Activated naive CD4-positive, alpha-beta T cell treated with Interleukin-2 at 50 U/mL for 16 hours (primary cell): ENCODE data around the gene RAD51B.

ENCODE experiments used
- DNase-seq: peaks from one replicate; pipeline ENCODE4 v3.0.0-alpha.2; 2020

RAD51B gene

GRCh38 chr14:68727315-68728047, 907.9 kb downstream of the RAD51B start:
- DNase-seq = no peak

GRCh38 chr14:68728342-68729106, 908.9 kb downstream of the RAD51B start:
- DNase-seq = no peak

DNA sequence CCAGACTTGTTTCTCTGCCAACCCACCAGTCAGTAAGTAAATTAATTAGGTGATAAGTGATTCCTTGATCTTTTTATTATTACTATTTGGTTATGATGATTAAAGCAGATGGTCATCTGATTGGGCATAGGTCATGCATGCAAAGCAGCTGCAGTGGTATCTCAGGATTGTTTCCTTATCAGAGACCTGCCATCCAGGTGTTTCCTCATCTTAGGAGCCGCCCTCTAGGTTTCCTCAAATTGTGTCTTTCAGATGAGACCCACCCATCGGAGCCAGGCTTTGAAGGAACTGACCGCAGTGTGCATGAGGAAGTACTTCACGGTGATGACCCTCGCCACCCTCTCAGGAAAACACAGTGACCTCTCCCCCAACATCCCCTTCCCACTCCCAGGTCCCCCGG, 910.0 kb downstream of the RAD51B start:
- DNase-seq = no peak

DNA sequence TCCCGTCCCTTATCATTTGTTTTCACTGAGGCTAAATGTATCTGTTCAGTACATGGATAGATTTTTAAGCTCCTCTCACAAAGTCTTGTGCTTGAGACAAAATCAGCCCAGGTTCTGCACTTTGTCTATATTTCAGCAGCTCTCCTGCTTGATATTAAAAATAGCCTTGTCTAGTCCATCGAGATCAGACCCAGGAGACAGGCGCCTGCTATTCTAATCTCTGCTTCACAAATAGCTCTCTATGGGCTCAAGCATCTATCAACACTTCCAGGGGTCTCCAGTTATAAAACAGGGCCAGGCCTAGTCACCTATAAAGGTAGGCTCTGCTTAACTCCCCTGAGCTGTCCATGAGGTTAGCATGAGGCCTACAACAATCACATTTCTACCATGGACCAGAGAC, 910.8 kb downstream of the RAD51B start:
- no peak for DNase-seq

- no peak for DNase-seq
Measured at GRCh38 chr14:68730811-68731425, 911.3 kb downstream of the RAD51B start.

- peak; percentile 16 for DNase-seq
Measured at GRCh38 chr14:68733086-68733914, 913.7 kb downstream of the RAD51B start.

DNA sequence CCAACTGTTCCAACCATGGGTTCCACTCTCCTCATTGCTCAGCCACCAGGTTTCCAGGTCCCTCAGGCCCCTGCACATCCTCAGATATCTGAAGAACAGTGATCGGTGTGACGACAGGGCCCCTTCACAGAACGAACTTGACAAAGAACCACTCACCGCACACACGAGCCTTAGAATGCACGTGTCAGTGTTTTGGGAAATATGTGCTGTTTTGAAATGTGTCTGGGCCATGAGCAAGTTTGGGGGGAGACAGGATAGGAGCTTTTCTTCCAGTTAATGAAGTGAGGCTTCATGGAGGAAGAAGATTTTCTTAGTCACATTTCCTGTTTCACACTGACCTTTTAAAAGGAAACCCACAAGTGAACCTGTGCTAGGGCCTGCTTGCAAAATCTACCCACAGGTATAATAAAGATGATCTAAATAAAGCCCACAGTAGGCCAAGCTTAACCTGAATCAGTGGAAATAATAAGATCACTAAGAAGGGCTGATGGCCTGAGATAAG, 914.7 kb downstream of the RAD51B start:
- peak; percentile 50 for DNase-seq

- no peak for DNase-seq
Measured at GRCh38 chr14:68735856-68736255, 916.3 kb downstream of the RAD51B start.

GRCh38 chr14:68736471-68736871, 916.9 kb downstream of the RAD51B start:
- no peak for DNase-seq

DNA sequence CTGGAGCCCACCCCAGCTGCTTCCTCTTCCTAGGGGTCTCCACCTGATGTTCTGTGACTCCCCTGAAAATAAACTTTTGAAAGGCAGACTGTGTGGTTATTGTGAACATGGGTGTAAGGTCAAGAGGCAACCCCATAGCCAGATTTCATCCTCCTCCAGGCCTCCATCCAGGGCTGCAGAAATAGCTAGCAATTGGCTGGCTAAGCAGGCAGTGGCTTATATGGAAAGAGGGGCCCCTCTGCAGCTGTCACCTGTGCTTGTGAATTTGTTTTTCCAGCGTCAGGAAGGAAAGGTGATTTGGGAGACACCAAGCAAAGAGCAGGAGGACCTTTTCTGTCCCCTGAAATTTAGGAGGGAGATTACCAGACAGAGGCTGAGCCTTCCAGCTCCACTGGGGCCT, 917.5 kb downstream of the RAD51B start:
- DNase-seq = no peak

GRCh38 chr14:68738559-68738958, 919.0 kb downstream of the RAD51B start:
- DNase-seq = no peak

DNA sequence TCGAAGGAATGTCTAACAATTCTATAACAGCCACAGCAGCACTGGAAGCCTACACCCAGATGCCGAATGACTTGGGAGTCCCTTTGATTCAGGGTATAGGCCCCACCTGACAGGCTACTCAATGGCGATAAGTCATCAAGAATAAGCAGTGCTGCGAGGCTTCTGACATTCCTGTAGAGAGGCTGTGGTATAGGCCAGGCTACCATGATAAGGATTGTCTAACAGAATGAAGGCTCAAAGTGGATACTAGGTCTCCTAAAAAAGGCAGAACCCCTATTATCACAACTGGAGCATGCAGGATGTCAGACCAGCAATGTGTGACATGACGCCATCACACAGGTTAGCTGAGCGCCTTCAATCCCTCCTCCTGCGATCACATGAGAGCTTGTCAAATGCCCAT, 920.1 kb downstream of the RAD51B start:
- no peak for DNase-seq

GRCh38 chr14:68740788-68741476, 921.4 kb downstream of the RAD51B start:
- no peak for DNase-seq

DNA sequence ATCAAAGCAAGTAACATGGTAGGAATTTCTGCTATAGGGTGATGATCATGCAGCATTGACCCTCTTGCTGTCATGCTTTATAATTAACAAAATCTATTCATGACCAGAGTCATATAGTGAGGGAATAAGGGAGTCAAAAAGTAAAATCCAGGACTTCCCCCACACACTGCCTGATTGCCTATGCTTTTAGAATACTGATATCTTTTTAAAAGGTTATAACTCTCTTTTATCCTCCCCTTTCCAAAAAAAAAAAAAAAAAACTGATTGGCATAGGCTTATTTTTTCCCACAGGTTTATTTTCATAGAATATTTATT, 921.9 kb downstream of the RAD51B start:
- DNase-seq = no peak

DNA sequence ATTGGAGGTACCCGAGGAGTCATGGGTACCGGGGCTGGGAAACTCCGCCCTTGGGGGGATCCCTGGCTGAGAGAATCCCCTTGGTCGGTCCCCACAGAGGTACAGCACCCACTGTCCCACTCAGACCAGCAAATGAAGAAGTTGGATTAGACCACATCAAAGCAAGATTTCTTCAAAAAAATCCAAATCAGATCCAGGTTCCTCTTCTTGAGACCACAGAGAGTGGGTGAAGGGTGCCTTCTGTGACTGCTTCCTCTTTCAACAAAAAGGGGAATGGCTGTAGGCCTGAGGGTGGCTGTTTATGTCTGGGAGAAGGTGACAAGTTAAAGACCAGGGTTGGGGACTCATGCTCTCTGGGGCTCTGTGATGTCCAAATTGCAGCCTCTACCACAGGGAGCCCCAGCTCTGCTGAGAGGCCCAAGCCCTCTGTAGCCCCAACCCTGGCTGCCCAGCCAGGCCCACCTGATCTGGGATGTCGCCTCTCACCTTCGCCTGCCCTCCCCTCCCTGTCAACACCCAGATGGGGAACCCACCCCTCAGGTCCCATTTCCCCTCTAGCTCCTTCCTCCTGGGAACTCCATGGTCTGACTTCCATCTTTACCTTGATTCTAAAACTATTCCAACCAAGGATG, 922.4 kb downstream of the RAD51B start:
- DNase-seq = no peak

GRCh38 chr14:68744613-68745012, 925.0 kb downstream of the RAD51B start:
- DNase-seq = no peak

GRCh38 chr14:68747393-68747792, 927.8 kb downstream of the RAD51B start:
- DNase-seq = no peak

GRCh38 chr14:68748260-68748659, 928.7 kb downstream of the RAD51B start:
- no peak for DNase-seq

DNA sequence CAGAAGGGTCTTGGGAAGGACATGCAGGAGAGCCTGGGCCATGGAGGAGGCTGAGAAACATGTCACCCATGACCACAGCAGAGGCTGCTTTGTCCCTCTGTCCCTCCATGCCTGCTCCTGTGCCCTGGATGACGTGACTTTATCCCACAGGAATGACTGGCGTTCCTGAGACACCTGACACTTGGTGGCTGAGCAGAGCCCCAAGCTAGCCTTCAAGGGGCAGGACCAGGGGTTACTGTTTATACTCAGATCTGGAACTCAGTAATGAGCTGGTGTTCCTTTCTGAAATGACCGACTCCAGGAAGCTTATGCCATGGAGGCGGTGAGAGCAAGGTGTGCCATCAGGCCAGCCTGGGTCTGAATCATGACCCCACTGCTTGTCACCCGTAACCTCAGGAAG, 929.1 kb downstream of the RAD51B start:
- DNase-seq = no peak

DNA sequence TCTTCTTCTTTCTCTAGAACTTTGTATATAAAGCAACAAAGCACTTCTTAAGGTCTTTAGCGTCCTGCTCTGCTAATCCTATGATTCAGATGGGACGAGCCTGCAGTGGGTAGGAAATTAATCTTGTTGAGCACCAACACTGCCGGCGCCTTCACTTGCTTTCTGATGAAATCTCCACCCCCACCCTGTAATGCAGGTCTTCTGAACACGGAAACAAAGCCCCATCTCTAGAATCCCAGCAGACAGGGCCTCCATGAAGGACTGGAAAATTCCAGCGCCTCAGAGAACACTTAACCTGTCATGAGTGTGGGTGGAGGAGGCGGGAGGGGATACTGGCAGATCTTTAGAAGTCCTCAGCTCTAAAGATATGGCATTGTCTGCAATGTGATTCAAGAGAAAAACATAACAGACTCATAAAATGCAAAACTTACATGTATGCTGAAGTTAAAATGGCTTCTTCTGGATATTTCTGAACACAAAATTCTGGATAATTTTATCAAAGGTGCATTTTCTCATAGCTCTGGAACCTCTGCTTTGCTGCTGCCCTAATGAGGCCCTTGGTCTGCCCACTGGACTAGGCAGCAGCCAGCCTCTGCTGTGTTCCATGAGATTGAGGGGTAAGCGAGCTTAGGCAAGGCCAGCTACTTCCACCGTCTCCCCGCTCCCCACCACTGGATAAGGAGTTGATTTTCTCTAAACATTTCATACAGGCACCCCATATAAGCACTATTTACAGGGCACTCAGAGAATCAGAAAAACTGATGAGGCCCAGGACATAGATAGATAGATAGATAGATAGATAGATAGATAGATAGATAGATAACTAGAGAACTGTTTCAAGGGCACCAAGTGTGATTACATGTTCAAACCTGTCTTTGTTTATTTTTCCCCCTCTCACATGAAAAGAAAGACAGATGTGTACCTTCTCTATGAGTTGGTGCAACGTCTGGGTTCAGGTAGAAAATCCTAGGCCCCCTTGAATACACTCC, 930.2 kb downstream of the RAD51B start:
- DNase-seq = no peak
